GM12874 (cell line): ENCODE data around the gene PPP3CB.

Experiments used
- CTCF ChIP-seq: IDR thresholded peaks from 2 replicates; pipeline ENCODE4 v1.5.1; 2011; ENCODE audit warnings: low read depth, mild to moderate bottlenecking, control low read depth, low read length, moderate library complexity; ENCODE audit not compliant: insufficient read depth

Gene PPP3CB

GRCh38 chr10:73439055-73439454 lies 56.8 kb downstream of the PPP3CB start:
- no peak for TF ChIP-seq CTCF

GRCh38 chr10:73433538-73433867 lies 62.3 kb downstream of the PPP3CB start, which contains the start of gene MSS51:
Gene MSS51 (minus strand): TSS chr10:73433561. CDS start chr10:73428284, 5,277 bp downstream.
- no peak for TF ChIP-seq CTCF

- TF ChIP-seq CTCF, result no peak
Observed at GRCh38 chr10:73432646-73433537, 62.9 kb downstream of the PPP3CB start.

- no peak for TF ChIP-seq CTCF
Observed at GRCh38 chr10:73426318-73426717, 69.5 kb downstream of the PPP3CB start.

DNA sequence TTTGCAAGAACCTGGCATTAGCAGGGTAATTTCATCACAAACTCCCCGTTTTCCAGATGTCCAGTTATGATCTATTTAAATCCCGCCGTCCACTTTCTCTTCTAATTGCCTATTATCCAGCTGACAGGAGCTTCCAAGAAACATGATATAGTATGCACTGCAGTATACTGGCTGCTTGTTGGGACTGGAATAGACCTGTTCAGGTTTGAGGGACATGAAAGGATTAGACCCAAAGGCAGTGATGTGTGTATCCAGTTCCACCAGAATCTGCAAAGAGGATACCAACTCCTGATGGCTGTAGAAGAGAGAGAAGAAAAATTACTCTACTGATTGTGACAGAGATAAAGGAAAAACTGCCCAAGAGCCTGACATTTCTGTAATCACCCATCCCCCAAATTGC lies 71.3 kb downstream of the PPP3CB start:
- TF ChIP-seq CTCF, result no peak

GRCh38 chr10:73423309-73423708 lies 72.5 kb downstream of the PPP3CB start:
- TF ChIP-seq CTCF, result no peak

GRCh38 chr10:73416571-73416970 lies 79.3 kb downstream of the PPP3CB start:
- TF ChIP-seq CTCF, result no peak
